AG08395 (cell line): ENCODE results near the gene GRIP1.
"Not testable (repeated sequence)": the region's sequence is repeated elsewhere in the genome, so short reads cannot be mapped to it uniquely, and the experiment has no call there.

Experiments
- DNase-seq: peaks from one replicate; pipeline ENCODE4 v3.0.0; 2012; ENCODE audit warnings: mixed read lengths, low spot score

Gene GRIP1

GRCh38 chr12:66531766-66532165 is 147.1 kb downstream of the GRIP1 start:
- DNase-seq = no peak

GRCh38 chr12:66529934-66530333 is 148.9 kb downstream of the GRIP1 start:
- no peak for DNase-seq

GRCh38 chr12:66516561-66516960 is 162.3 kb downstream of the GRIP1 start:
- no peak for DNase-seq

- DNase-seq = peak; percentile 8
Measured at GRCh38 chr12:66516133-66516532, 162.7 kb downstream of the GRIP1 start.

- peak; percentile 31 for DNase-seq
Measured at GRCh38 chr12:66514581-66514980, 164.3 kb downstream of the GRIP1 start.

GRCh38 chr12:66508025-66508424 is 170.9 kb downstream of the GRIP1 start:
- DNase-seq = no peak

GRCh38 chr12:66503746-66504145 is 175.1 kb downstream of the GRIP1 start:
- DNase-seq = no peak

GRCh38 chr12:66502911-66503310 is 176.0 kb downstream of the GRIP1 start:
- no peak for DNase-seq

- no peak for DNase-seq
Measured at GRCh38 chr12:66500841-66501240, 178.0 kb downstream of the GRIP1 start.

GRCh38 chr12:66500091-66500490 is 178.8 kb downstream of the GRIP1 start:
- no peak for DNase-seq

GRCh38 chr12:66499000-66499399 is 179.9 kb downstream of the GRIP1 start:
- no peak for DNase-seq

- DNase-seq = not testable (repeated sequence)
Measured at GRCh38 chr12:66498059-66498458, 180.8 kb downstream of the GRIP1 start.

GRCh38 chr12:66497008-66497897 is 181.6 kb downstream of the GRIP1 start:
- no peak for DNase-seq

GRCh38 chr12:66496595-66496994 is 182.3 kb downstream of the GRIP1 start:
- DNase-seq = no peak

GRCh38 chr12:66495709-66496108 is 183.2 kb downstream of the GRIP1 start:
- no peak for DNase-seq

GRCh38 chr12:66493819-66494218 is 185.1 kb downstream of the GRIP1 start:
- DNase-seq = no peak

- no peak for DNase-seq
Measured at GRCh38 chr12:66491853-66492252, 187.0 kb downstream of the GRIP1 start.

- no peak for DNase-seq
Measured at GRCh38 chr12:66482351-66483203, 196.3 kb downstream of the GRIP1 start.

GRCh38 chr12:66467932-66468331 is 210.9 kb downstream of the GRIP1 start:
- DNase-seq = no peak

GRCh38 chr12:66461331-66461730 is 217.5 kb downstream of the GRIP1 start:
- DNase-seq = no peak

- no peak for DNase-seq
Measured at GRCh38 chr12:66459944-66460482, 218.9 kb downstream of the GRIP1 start.

GRCh38 chr12:66456612-66457011 is 222.3 kb downstream of the GRIP1 start:
- no peak for DNase-seq

GRCh38 chr12:66453844-66454243 is 225.0 kb downstream of the GRIP1 start:
- DNase-seq = no peak
